PC-3 (cell line): ENCODE measurements around the gene XPNPEP3.
"Not testable (repeated sequence)": the region's sequence is repeated elsewhere in the genome, so short reads cannot be mapped to it uniquely, and the experiment has no call there.

Experiments used
- EZH2 ChIP-seq: fragments of 300-600 bp; sonication (generic); IDR thresholded peaks from one replicate; pipeline ENCODE4 v1.6.1; 2017; ENCODE audit warnings: antibody characterized with exemption, mild to moderate bottlenecking, low read length; ENCODE audit not compliant: unreplicated experiment
- EZH2phosphoT487 ChIP-seq: fragments of 300-600 bp; sonication (generic); IDR thresholded peaks from 2 replicates; pipeline ENCODE4 v1.6.1; 2018; ENCODE audit warnings: mild to moderate bottlenecking, antibody characterized with exemption, low read length, borderline replicate concordance
- TF ChIP-seq, protein P1 (sequence below): fragments of 300-600 bp; sonication (generic); conservative IDR thresholded peaks from 2 replicates; pipeline ENCODE4 v1.5.1; 2017; ENCODE audit warnings: antibody characterized with exemption, low read depth, mild to moderate bottlenecking, low read length

- TF ChIP-seq, protein P1, sequence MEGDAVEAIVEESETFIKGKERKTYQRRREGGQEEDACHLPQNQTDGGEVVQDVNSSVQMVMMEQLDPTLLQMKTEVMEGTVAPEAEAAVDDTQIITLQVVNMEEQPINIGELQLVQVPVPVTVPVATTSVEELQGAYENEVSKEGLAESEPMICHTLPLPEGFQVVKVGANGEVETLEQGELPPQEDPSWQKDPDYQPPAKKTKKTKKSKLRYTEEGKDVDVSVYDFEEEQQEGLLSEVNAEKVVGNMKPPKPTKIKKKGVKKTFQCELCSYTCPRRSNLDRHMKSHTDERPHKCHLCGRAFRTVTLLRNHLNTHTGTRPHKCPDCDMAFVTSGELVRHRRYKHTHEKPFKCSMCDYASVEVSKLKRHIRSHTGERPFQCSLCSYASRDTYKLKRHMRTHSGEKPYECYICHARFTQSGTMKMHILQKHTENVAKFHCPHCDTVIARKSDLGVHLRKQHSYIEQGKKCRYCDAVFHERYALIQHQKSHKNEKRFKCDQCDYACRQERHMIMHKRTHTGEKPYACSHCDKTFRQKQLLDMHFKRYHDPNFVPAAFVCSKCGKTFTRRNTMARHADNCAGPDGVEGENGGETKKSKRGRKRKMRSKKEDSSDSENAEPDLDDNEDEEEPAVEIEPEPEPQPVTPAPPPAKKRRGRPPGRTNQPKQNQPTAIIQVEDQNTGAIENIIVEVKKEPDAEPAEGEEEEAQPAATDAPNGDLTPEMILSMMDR, result not testable (repeated sequence)
- not testable (repeated sequence) for TF ChIP-seq EZH2phosphoT487, EZH2
Observed at GRCh38 chr22:40868379-40868778, 11.4 kb downstream of the XPNPEP3 start.
